ENCODE measurements around the gene DCDC1.

DNA sequence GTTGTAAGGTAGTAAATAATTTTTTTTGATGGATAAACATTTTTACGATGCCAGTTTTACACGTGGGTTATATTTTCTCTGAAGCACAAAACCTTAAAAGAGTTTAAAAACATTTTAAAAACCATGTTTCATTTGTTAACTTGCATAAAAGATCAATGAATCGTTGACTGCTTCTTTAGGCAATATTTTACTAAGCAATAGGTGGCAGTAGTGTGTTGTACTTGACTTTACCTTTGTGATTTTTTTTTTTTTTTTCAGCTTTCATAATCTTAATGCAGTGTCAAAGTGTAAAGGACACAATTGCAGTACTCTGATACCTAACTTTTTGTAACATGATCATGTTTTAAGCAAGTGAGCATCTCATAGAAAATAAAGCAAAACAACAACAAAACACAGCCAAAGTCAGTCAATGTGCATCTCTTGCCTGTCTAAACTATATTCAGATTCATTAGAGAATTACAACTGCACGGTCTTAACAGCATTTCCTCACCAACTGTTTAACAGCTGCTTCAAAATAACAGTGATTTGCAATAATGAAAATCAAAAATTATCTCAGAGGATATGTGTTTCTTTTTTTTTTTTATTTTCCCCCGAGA is 27.8 kb upstream of the DCDC1 start:
- TF ChIP-seq, protein P1, sequence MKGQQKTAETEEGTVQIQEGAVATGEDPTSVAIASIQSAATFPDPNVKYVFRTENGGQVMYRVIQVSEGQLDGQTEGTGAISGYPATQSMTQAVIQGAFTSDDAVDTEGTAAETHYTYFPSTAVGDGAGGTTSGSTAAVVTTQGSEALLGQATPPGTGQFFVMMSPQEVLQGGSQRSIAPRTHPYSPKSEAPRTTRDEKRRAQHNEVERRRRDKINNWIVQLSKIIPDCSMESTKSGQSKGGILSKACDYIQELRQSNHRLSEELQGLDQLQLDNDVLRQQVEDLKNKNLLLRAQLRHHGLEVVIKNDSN (IDR thresholded peaks at IDR 0.05), result no peak
- TF ChIP-seq CEBPB (IDR thresholded peaks at IDR 0.05), result no peak
- TF ChIP-seq, protein P2, sequence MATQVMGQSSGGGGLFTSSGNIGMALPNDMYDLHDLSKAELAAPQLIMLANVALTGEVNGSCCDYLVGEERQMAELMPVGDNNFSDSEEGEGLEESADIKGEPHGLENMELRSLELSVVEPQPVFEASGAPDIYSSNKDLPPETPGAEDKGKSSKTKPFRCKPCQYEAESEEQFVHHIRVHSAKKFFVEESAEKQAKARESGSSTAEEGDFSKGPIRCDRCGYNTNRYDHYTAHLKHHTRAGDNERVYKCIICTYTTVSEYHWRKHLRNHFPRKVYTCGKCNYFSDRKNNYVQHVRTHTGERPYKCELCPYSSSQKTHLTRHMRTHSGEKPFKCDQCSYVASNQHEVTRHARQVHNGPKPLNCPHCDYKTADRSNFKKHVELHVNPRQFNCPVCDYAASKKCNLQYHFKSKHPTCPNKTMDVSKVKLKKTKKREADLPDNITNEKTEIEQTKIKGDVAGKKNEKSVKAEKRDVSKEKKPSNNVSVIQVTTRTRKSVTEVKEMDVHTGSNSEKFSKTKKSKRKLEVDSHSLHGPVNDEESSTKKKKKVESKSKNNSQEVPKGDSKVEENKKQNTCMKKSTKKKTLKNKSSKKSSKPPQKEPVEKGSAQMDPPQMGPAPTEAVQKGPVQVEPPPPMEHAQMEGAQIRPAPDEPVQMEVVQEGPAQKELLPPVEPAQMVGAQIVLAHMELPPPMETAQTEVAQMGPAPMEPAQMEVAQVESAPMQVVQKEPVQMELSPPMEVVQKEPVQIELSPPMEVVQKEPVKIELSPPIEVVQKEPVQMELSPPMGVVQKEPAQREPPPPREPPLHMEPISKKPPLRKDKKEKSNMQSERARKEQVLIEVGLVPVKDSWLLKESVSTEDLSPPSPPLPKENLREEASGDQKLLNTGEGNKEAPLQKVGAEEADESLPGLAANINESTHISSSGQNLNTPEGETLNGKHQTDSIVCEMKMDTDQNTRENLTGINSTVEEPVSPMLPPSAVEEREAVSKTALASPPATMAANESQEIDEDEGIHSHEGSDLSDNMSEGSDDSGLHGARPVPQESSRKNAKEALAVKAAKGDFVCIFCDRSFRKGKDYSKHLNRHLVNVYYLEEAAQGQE (IDR thresholded peaks at IDR 0.05; ENCODE audit: low read depth), result no peak
- TF ChIP-seq EGR1 (IDR thresholded peaks at IDR 0.05), result no peak
- TF ChIP-seq TEAD4 (IDR thresholded peaks at IDR 0.05), result no peak
- TF ChIP-seq EP300 (IDR thresholded peaks at IDR 0.05; ENCODE audit: borderline replicate concordance), result no peak
- TF ChIP-seq RAD21 (IDR thresholded peaks at IDR 0.05; ENCODE audit: low read depth), result peak; percentile 59
- TF ChIP-seq TAF1 (IDR thresholded peaks at IDR 0.05; ENCODE audit: low read depth), result no peak
- TF ChIP-seq YY1 (IDR thresholded peaks at IDR 0.05; ENCODE audit: low read depth), result no peak
- no peak for TF ChIP-seq CREB1 (IDR thresholded peaks at IDR 0.05; ENCODE audit: low read depth)

Data from Ishikawa (cell line).